CD4-positive, alpha-beta T cell (primary cell): Measurements from ENCODE around the gene NEU1. TPM values are rescaled to one million over a fixed set of nuclear protein-coding genes. Genes with fewer than 3 reads are reported as not detected.

Experiments
- ATAC-seq: fragments of 200-7000 bp; cut with Tn5 transposase; one replicate; pipeline ENCODE4 v1.10.0; 2022; ENCODE audit warnings: mild to moderate bottlenecking; ENCODE audit not compliant: poor library complexity
- CTCF ChIA-PET: fragments of 350-600 bp; sonication (Branson Sonifier 250); formaldehyde crosslinking; loops from one replicate; lab custom pipeline; 2021; ENCODE audit warnings: antibody characterized with exemption, inconsistent platforms; lab: Charles Lee
- POLR2A ChIA-PET: fragments of 350-600 bp; sonication (Branson Sonifier 250); formaldehyde crosslinking; loops from one replicate; lab custom pipeline; 2021; ENCODE audit warnings: antibody characterized with exemption, inconsistent platforms; lab: Charles Lee
- DNase-seq, 14 experiments: peaks; one replicate each; pipeline ENCODE4 v3.0.0-alpha.2; 2013 to 2020; ENCODE audit warnings: mixed read lengths in 2 of 14
- H3K27ac ChIP-seq, 2 donors: one replicate each; pipeline versions ENCODE4 v1.5.1 to v1.7.0; 2013; ENCODE audit warnings: low read length in 2 of 2, low read depth in 1 of 2, mild to moderate bottlenecking in 1 of 2
- H3K27me3 ChIP-seq, 2 experiments: 1 replicate in 1 of 2; 2 replicates in 1 of 2; pipeline versions ENCODE4 v1.6.1 to v1.7.0; 2013; ENCODE audit warnings: low read length in 2 of 2, control low read depth in 1 of 2, mild to moderate bottlenecking in 1 of 2, moderate library complexity in 1 of 2; ENCODE audit not compliant: insufficient read depth in 2 of 2, control insufficient read depth in 1 of 2
- H3K36me3 ChIP-seq: one replicate; pipeline ENCODE4 v1.6.1; 2013; ENCODE audit warnings: low read length, control low read depth; ENCODE audit not compliant: insufficient read depth
- H3K4me1 ChIP-seq: one replicate; pipeline ENCODE4 v1.6.1; 2013; ENCODE audit warnings: low read length, control low read depth; ENCODE audit not compliant: insufficient read depth
- H3K4me3 ChIP-seq: one replicate; pipeline ENCODE4 v1.5.1; 2013; ENCODE audit warnings: mild to moderate bottlenecking, low read length, moderate library complexity
- H3K9me3 ChIP-seq, 2 experiments: 1 replicate in 1 of 2; 2 replicates in 1 of 2; pipeline versions ENCODE4 v1.6.1 to v1.7.0; 2013; ENCODE audit warnings: low read length in 2 of 2, mild to moderate bottlenecking in 2 of 2, control low read depth in 1 of 2, moderate library complexity in 1 of 2; ENCODE audit not compliant: control insufficient read depth in 1 of 2, insufficient read depth in 1 of 2
- H3K27ac Mint-ChIP-seq: one replicate; pipeline ENCODE4 v1.8.0; 2020; ENCODE audit warnings: mixed read lengths
- H3K27me3 Mint-ChIP-seq: one replicate; pipeline ENCODE4 v1.8.0; 2021; ENCODE audit warnings: mixed read lengths
- H3K36me3 Mint-ChIP-seq: one replicate; pipeline ENCODE4 v1.8.0; 2021; ENCODE audit warnings: low read depth, mixed read lengths
- H3K4me1 Mint-ChIP-seq: one replicate; pipeline ENCODE4 v1.8.0; 2021; ENCODE audit warnings: low read depth, mixed read lengths
- H3K4me3 Mint-ChIP-seq: one replicate; pipeline ENCODE4 v1.8.0; 2020; ENCODE audit warnings: mild to moderate bottlenecking, mixed read lengths
- H3K9me3 Mint-ChIP-seq: one replicate; pipeline ENCODE4 v1.8.0; 2020; ENCODE audit warnings: mixed read lengths
- intact Hi-C, 2 experiments: fragments of 100-400 bp; cut with DNase I in 1 of 2; cut with micrococcal nuclease in 1 of 2; formaldehyde crosslinking; loops; one replicate each; pipeline versions ENCODE4 v1.15.1 to v1.9.0; 2023 to 2025; cut with DNase I, micrococcal nuclease
- total RNA-seq, 174 experiments: library from RNA in 2 of 174; stranded (reverse) in 2 of 174; gene quantifications; one replicate each; pipeline ENCODE4 v1.2.3 and lab custom pipeline; 2021 to 2026
- TF ChIP-seq, protein P1 (sequence below): fragments of 200-600 bp; IDR thresholded peaks from one replicate; pipeline ENCODE4 v1.8.0; 2022; ENCODE audit warnings: antibody characterized with exemption, mild to moderate bottlenecking

The NEU1 gene
- total RNA-seq, 2 experiments from 2014 or later: 19.7 to 21.1 TPM

DNA sequence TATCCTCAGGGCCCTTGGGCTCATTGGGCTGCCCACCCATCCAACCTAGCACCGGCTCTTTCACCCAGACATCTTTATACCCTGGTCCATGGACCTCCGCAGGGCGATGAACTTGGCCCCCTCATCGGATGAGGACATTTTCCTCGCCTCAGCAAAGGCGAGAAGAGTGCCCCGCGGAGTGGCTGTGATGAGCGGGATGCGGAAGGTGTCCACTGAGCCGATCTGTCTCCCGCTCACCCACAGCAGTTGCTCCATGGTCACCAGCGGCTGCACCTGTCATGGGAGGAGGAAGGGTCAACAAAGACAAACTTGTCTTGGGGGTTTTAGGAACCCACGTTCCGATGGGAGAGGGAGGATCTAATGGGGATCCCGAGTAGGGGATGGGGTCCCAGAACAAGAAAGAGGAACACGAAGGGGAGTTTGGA is 690 bp downstream of the NEU1 start:
- Mint-ChIP-seq H3K4me1 (peaks cover 28% of the 10 kb centered on the region), H3K4me3 (peak overlapping the region; percentile 88), H3K9me3 (no peaks in the 10 kb centered on the region), H3K36me3 (peaks cover 41% of the 10 kb centered on the region), H3K27ac (peak overlapping the region; percentile 91), H3K27me3 (no peaks in the 10 kb centered on the region)
- Histone ChIP-seq H3K27me3 (no peaks in the 10 kb centered on the region), H3K4me3 (peak overlapping the region; percentile 99), H3K9me3 (no peaks in the 10 kb centered on the region), H3K4me1 (peaks cover 37% of the 10 kb centered on the region), H3K27ac (peak overlapping the region; percentile 75 to 94), H3K36me3 (peaks cover 36% of the 10 kb centered on the region)
- intact Hi-C loops: loop anchor here (1.0 to 10.0 kb wide), 5 partner anchors 28 to 1433 kb away; partner anchors contain the start of genes BAG6 (in 1 of the 2), EHMT2 (in 1 of the 2) and RGL2 (in 1 of the 2)
- ChIA-PET POLR2A (interaction anchor here (1.4 to 2.9 kb wide), 12 partner anchors 18 to 1110 kb away, joined by 7 to 36 read pairs (median 11); partner anchors contain the start of genes BAG6, DDX39B, EHMT2 and MSH5), CTCF (no interaction called here)
- TF ChIP-seq, protein P1, sequence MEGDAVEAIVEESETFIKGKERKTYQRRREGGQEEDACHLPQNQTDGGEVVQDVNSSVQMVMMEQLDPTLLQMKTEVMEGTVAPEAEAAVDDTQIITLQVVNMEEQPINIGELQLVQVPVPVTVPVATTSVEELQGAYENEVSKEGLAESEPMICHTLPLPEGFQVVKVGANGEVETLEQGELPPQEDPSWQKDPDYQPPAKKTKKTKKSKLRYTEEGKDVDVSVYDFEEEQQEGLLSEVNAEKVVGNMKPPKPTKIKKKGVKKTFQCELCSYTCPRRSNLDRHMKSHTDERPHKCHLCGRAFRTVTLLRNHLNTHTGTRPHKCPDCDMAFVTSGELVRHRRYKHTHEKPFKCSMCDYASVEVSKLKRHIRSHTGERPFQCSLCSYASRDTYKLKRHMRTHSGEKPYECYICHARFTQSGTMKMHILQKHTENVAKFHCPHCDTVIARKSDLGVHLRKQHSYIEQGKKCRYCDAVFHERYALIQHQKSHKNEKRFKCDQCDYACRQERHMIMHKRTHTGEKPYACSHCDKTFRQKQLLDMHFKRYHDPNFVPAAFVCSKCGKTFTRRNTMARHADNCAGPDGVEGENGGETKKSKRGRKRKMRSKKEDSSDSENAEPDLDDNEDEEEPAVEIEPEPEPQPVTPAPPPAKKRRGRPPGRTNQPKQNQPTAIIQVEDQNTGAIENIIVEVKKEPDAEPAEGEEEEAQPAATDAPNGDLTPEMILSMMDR: no peak
- no peak for ATAC-seq
- no peak for DNase-seq

DNA sequence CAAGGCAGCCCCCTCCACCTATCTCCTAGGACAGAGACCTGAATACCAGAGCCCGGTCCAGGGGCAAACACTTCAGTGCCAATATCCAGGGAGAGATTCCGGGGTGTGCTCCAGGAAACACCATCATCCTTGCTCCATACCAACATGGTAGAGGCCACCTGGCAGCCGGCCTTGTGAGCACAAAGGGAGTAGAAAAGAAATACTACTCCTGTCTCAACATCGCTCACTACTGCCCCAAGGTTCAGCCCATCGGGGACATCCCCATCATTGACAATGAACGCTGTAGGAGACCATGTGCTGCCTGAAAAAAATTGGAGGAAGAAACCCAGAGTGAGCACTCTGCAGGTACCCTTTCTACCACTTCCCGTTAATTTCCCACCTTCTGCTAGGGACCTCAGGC is 1.5 kb downstream of the NEU1 start:
- no peak overlapping the region for H3K4me3 ChIP-seq
- ChIA-PET CTCF (no interaction called here), POLR2A (no interaction called here)
- H3K36me3 ChIP-seq: peaks cover 39% of the 10 kb centered on the region
- ATAC-seq (no peak), DNase-seq (no peak)
- Mint-ChIP-seq H3K36me3 (peaks cover 41% of the 10 kb centered on the region), H3K27ac (peak overlapping the region; percentile 91), H3K4me1 (peaks cover 28% of the 10 kb centered on the region), H3K4me3 (peak overlapping the region; percentile 88), H3K27me3 (no peaks in the 10 kb centered on the region), H3K9me3 (no peaks in the 10 kb centered on the region)
- H3K4me1 ChIP-seq: peaks cover 37% of the 10 kb centered on the region
- intact Hi-C loops: loop anchor here in 1 of 2 experiments (2.0 to 10.0 kb wide), 2 partner anchors 36 to 1434 kb away; partner anchors contain the start of genes EHMT2 and RGL2
- no peaks in the 10 kb centered on the region for H3K9me3 ChIP-seq
- H3K27ac ChIP-seq: no peak overlapping the region
- no peaks in the 10 kb centered on the region for H3K27me3 ChIP-seq
- TF ChIP-seq, protein P1: no peak

DNA sequence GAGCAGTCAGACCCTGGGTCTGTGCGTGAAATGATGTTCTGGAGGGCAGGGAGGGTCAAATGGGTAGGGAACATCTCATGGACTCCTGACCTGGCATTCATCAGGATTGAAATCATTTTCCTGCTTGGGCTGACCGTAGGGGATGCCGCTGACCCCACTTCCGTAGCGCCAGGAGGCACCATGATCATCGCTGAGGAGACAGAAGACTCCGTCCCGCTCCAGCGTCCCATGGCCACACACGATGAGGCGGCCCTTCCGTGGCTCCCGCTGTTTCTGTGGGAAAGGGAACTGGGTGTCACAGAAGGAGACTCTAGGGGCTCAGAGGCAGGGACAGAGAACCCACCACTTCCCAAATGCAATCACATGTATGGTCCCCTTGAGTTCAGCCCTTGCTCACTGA is 2.3 kb downstream of the NEU1 start:
- ChIA-PET CTCF (no interaction called here), POLR2A (no interaction called here)
- Mint-ChIP-seq H3K27ac (no peak overlapping the region), H3K36me3 (peaks cover 41% of the 10 kb centered on the region), H3K4me1 (peaks cover 28% of the 10 kb centered on the region), H3K9me3 (no peaks in the 10 kb centered on the region), H3K4me3 (no peak overlapping the region), H3K27me3 (no peaks in the 10 kb centered on the region)
- peaks cover 39% of the 10 kb centered on the region for H3K36me3 ChIP-seq
- no peak overlapping the region for H3K4me3 ChIP-seq
- no peak for ATAC-seq
- intact Hi-C loops: loop anchor here in 1 of 2 experiments (2.0 to 10.0 kb wide), 2 partner anchors 36 to 1434 kb away; partner anchors contain the start of genes EHMT2 and RGL2
- no peaks in the 10 kb centered on the region for H3K27me3 ChIP-seq
- TF ChIP-seq, protein P1: no peak
- peaks cover 37% of the 10 kb centered on the region for H3K4me1 ChIP-seq
- DNase-seq: no peak
- no peaks in the 10 kb centered on the region for H3K9me3 ChIP-seq
- H3K27ac ChIP-seq: no peak overlapping the region
